MM.1S (cell line): ENCODE data around the gene RAB21.

Source experiments
- CTCF ChIP-seq: fragments of 300-600 bp; sonication (generic); IDR thresholded peaks from 2 replicates; pipeline ENCODE4 v1.5.1; 2016; ENCODE audit warnings: antibody characterized with exemption, low read length, mixed read lengths
- EZH2 ChIP-seq: fragments of 300-600 bp; sonication (generic); optimal IDR thresholded peaks from 2 replicates; pipeline ENCODE3; 2017; ENCODE audit warnings: low read depth, mild to moderate bottlenecking, antibody characterized with exemption, low read length, mixed read lengths
- EZH2phosphoT487 ChIP-seq: fragments of 300-600 bp; sonication (generic); IDR thresholded peaks from 2 replicates; pipeline ENCODE4 v1.6.1; 2018; ENCODE audit warnings: antibody characterized with exemption, low read length

- TF ChIP-seq CTCF (no peak), EZH2 (no peak), EZH2phosphoT487 (no peak)
Measured at GRCh38 chr12:71726548-71726947, 28.1 kb upstream of the RAB21 start.
